Panc1 (cell line): Measurements from ENCODE around the gene MYPN. TPM values are rescaled to one million over a fixed set of nuclear protein-coding genes. Genes with fewer than 3 reads are reported as not detected.

ENCODE experiments used
- ATAC-seq: fragments of 200-7000 bp; cut with Tn5 transposase; 2 replicates; pipeline ENCODE4 v1.9.1; 2020; ENCODE audit warnings: mild to moderate bottlenecking, moderate library complexity
- BruUV-seq: library from RNA; stranded (reverse); fragments of 400-500 nt; replicated peaks from 2 replicates; lab custom pipeline; 2021; lab: Mats Ljungman, UMichigan
- CTCF ChIA-PET: fragments of 300-600 bp; sonication (Branson Sonifier 250); formaldehyde crosslinking; loops from one replicate; lab custom pipeline; 2022; ENCODE audit warnings: antibody characterized with exemption; lab: Charles Lee
- POLR2A ChIA-PET: fragments of 300-600 bp; sonication (Branson Sonifier 250); formaldehyde crosslinking; loops from one replicate; lab custom pipeline; 2022; ENCODE audit warnings: antibody characterized with exemption; lab: Charles Lee
- DNase-seq: peaks from one replicate; pipeline ENCODE4 v3.0.0-alpha.2; 2010; ENCODE audit warnings: low read depth, low spot score
- H3K27ac ChIP-seq: 2 replicates; pipeline ENCODE4 v1.5.1; 2011; ENCODE audit warnings: mild to moderate bottlenecking, low read length, inconsistent platforms
- H3K27me3 ChIP-seq: fragments of 200-500 bp; sonication (Bioruptor generic); 2 replicates; pipeline ENCODE4 v1.6.0; 2014; ENCODE audit warnings: low read length, inconsistent platforms; ENCODE audit not compliant: control insufficient read depth, insufficient read depth
- H3K36me3 ChIP-seq: fragments of 200-500 bp; sonication (Bioruptor generic); 2 replicates; pipeline ENCODE4 v1.5.1; 2014; ENCODE audit warnings: inconsistent platforms, mild to moderate bottlenecking, low read length, moderate library complexity; ENCODE audit not compliant: control insufficient read depth, insufficient read depth
- H3K4me1 ChIP-seq: 2 replicates; pipeline ENCODE4 v1.5.1; 2011; ENCODE audit warnings: inconsistent platforms, mild to moderate bottlenecking, low read length, moderate library complexity; ENCODE audit not compliant: control insufficient read depth, insufficient read depth
- H3K4me3 ChIP-seq, 2 experiments: 2 replicates each; pipeline ENCODE4 v1.5.1; 2011 to 2012; ENCODE audit warnings: low read depth in 2 of 2, low read length in 2 of 2, mild to moderate bottlenecking in 2 of 2, inconsistent platforms in 1 of 2, moderate library complexity in 1 of 2
- H3K9me3 ChIP-seq: fragments of 200-500 bp; sonication (Bioruptor generic); 2 replicates; pipeline ENCODE4 v1.5.1; 2014; ENCODE audit warnings: low read depth, mild to moderate bottlenecking, inconsistent platforms, low read length, moderate library complexity; ENCODE audit not compliant: control insufficient read depth, insufficient read depth
- POLR2AphosphoS5 ChIP-seq: IDR thresholded peaks from 2 replicates; pipeline ENCODE4 v1.6.1; 2012; ENCODE audit warnings: mild to moderate bottlenecking, low read depth, low read length, moderate library complexity
- SIN3A ChIP-seq: IDR thresholded peaks from 2 replicates; pipeline ENCODE4 v1.6.1; 2012; ENCODE audit warnings: low read depth, mild to moderate bottlenecking, low read length, moderate library complexity, borderline replicate concordance; ENCODE audit not compliant: insufficient read depth
- TCF7L2 ChIP-seq: IDR thresholded peaks from 2 replicates; pipeline ENCODE4 v1.6.1; 2011; ENCODE audit warnings: mild to moderate bottlenecking, low read depth, low read length, inconsistent platforms
- in situ Hi-C: cut with HindIII; loops from 2 replicates; pipeline ENCODE4 v1.10.0; 2016; ENCODE audit warnings: low sequenced_read_pairs, low pct_unique_long_range_greater_than_20kb
- intact Hi-C: fragments of 100-400 bp; cut with micrococcal nuclease; formaldehyde crosslinking; loops from one replicate; pipeline ENCODE4 v1.10.0; 2022; ENCODE audit not compliant: unreplicated experiment
- total RNA-seq: library from RNA; stranded (reverse); gene quantifications from one replicate; pipeline ENCODE4 v1.2.1, GENCODE V29; 2021; ENCODE audit not compliant: unreplicated experiment
- TF ChIP-seq, protein P1 (sequence below): fragments of 450-650 bp; IDR thresholded peaks from 2 replicates; pipeline ENCODE4 v1.5.1; 2017; ENCODE audit warnings: mild to moderate bottlenecking
- TF ChIP-seq, protein P2 (sequence below), 2 experiments: IDR thresholded peaks; 2 replicates each; pipeline ENCODE4 v1.6.1; 2011 to 2012; ENCODE audit warnings: low read depth in 2 of 2, control low read depth in 1 of 2, low read length in 1 of 2, mild to moderate bottlenecking in 1 of 2, moderate library complexity in 1 of 2; ENCODE audit not compliant: insufficient read depth in 1 of 2

Gene MYPN
- total RNA-seq, 1 experiment from 2014 or later, result 39.1 TPM

- CTCF ChIA-PET, result no interaction called here
Measured at GRCh38 chr10:68253346-68253745, 144.1 kb downstream of the MYPN start.

DNA sequence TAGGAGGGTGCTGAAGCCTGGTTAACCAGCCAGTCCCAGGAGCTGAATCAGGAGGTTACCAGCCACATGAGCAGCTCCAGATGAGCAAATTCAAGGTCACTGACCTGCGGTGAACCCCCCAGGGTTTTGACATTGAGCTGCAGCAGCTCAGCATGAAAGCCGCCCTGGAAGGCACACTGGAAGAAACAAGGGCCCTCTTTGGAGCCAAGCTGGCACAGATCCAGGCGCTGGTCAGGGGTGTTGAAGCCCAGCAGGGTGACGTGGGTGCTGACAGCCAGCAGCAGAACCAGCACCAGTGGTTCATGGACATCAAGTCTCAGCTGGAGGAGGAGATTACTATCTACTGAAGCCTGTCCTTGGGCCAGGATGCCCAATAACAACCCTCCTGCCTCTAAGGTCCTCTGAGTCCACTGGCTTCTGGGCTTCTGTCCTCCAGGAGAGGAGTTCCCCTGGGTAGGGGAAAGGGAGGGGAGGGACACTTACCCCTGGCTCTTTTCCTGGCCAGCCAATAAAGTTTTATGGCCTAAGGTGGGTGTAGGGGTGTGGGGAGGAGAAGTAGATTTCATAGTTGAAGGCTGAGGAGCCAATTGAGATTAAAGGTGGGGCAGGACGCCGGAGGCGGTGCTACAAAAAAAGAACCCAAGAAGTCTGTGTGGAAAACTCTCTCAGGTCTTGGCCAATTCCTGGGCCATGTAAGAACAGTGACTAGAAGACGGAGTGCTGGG lies 152.0 kb downstream of the MYPN start:
- no peaks in the 10 kb centered on the region for H3K4me1 ChIP-seq
- H3K4me3 ChIP-seq, result no peak overlapping the region
- peaks cover 2% of the 10 kb centered on the region; the same call in 1 of the 2 replicates for H3K9me3 ChIP-seq
- ATAC-seq (no peak), DNase-seq (no peak)
- POLR2A ChIA-PET, result no interaction called here
- no TSS peak for BruUV-seq
- H3K36me3 ChIP-seq, result no peaks in the 10 kb centered on the region
- TF ChIP-seq, protein P1, sequence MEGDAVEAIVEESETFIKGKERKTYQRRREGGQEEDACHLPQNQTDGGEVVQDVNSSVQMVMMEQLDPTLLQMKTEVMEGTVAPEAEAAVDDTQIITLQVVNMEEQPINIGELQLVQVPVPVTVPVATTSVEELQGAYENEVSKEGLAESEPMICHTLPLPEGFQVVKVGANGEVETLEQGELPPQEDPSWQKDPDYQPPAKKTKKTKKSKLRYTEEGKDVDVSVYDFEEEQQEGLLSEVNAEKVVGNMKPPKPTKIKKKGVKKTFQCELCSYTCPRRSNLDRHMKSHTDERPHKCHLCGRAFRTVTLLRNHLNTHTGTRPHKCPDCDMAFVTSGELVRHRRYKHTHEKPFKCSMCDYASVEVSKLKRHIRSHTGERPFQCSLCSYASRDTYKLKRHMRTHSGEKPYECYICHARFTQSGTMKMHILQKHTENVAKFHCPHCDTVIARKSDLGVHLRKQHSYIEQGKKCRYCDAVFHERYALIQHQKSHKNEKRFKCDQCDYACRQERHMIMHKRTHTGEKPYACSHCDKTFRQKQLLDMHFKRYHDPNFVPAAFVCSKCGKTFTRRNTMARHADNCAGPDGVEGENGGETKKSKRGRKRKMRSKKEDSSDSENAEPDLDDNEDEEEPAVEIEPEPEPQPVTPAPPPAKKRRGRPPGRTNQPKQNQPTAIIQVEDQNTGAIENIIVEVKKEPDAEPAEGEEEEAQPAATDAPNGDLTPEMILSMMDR, result no peak
- TF ChIP-seq, protein P2, sequence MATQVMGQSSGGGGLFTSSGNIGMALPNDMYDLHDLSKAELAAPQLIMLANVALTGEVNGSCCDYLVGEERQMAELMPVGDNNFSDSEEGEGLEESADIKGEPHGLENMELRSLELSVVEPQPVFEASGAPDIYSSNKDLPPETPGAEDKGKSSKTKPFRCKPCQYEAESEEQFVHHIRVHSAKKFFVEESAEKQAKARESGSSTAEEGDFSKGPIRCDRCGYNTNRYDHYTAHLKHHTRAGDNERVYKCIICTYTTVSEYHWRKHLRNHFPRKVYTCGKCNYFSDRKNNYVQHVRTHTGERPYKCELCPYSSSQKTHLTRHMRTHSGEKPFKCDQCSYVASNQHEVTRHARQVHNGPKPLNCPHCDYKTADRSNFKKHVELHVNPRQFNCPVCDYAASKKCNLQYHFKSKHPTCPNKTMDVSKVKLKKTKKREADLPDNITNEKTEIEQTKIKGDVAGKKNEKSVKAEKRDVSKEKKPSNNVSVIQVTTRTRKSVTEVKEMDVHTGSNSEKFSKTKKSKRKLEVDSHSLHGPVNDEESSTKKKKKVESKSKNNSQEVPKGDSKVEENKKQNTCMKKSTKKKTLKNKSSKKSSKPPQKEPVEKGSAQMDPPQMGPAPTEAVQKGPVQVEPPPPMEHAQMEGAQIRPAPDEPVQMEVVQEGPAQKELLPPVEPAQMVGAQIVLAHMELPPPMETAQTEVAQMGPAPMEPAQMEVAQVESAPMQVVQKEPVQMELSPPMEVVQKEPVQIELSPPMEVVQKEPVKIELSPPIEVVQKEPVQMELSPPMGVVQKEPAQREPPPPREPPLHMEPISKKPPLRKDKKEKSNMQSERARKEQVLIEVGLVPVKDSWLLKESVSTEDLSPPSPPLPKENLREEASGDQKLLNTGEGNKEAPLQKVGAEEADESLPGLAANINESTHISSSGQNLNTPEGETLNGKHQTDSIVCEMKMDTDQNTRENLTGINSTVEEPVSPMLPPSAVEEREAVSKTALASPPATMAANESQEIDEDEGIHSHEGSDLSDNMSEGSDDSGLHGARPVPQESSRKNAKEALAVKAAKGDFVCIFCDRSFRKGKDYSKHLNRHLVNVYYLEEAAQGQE (IDR thresholded peaks at IDR 0.05; ENCODE audit: insufficient read depth in 1 of 2, low read depth in 2 of 2, low read length in 1 of 2), result no peak
- TF ChIP-seq POLR2AphosphoS5 (no peak), SIN3A (no peak), TCF7L2 (no peak)
- in situ Hi-C loops, result no loop called here
- intact Hi-C loops, result no loop called here
- no peaks in the 10 kb centered on the region for H3K27me3 ChIP-seq
- H3K27ac ChIP-seq, result no peak overlapping the region
- CTCF ChIA-PET, result interaction anchor here (0.6 kb wide), 1 partner anchor 77 kb away, joined by 3 read pairs; no protein-coding TSS in a partner anchor

More at GRCh38 chr10:68253346-68253745, 144.1 kb downstream of the MYPN start:
- Histone ChIP-seq H3K27me3 (no peaks in the 10 kb centered on the region; the same call in 1 of the 2 replicates), H3K27ac (no peak overlapping the region), H3K4me1 (no peaks in the 10 kb centered on the region), H3K36me3 (no peaks in the 10 kb centered on the region), H3K4me3 (no peak overlapping the region), H3K9me3 (no peaks in the 10 kb centered on the region)
- intact Hi-C loops, result no loop called here
- TF ChIP-seq, protein P2 (IDR thresholded peaks at IDR 0.05; ENCODE audit: insufficient read depth in 1 of 2, low read depth in 2 of 2, low read length in 1 of 2), result no peak
- no peak for TF ChIP-seq TCF7L2
- TF ChIP-seq, protein P1, result no peak
- no peak for TF ChIP-seq SIN3A
- no peak for TF ChIP-seq POLR2AphosphoS5
- no peak for ATAC-seq
- in situ Hi-C loops, result no loop called here
- BruUV-seq, result no TSS peak
- POLR2A ChIA-PET, result no interaction called here
- no peak for DNase-seq
